HFFc6 (cell line): ENCODE measurements around the gene MED16. TPM values are rescaled to one million over a fixed set of nuclear protein-coding genes. Genes with fewer than 3 reads are reported as not detected.
"Not testable (repeated sequence)": the region's sequence is repeated elsewhere in the genome, so short reads cannot be mapped to it uniquely, and the experiment has no call there.

Experiments used
- DNase-seq: peaks from one replicate; pipeline ENCODE4 v3.0.0-alpha.2; 2018
- H3K27ac Mint-ChIP-seq: 2 replicates; pipeline ENCODE4 v1.8.0; 2020; ENCODE audit warnings: mild to moderate bottlenecking, mixed read lengths
- H3K27me3 Mint-ChIP-seq: 2 replicates; pipeline ENCODE4 v1.8.0; 2021; ENCODE audit warnings: mild to moderate bottlenecking, moderate library complexity, mixed read lengths; ENCODE audit not compliant: insufficient read depth
- H3K36me3 Mint-ChIP-seq: 2 replicates; pipeline ENCODE4 v1.8.0; 2021; ENCODE audit warnings: low read depth, mixed read lengths
- H3K4me1 Mint-ChIP-seq: 2 replicates; pipeline ENCODE4 v1.8.0; 2020; ENCODE audit warnings: low read depth, mixed read lengths
- H3K4me3 Mint-ChIP-seq: 2 replicates; pipeline ENCODE4 v1.8.0; 2020; ENCODE audit warnings: mild to moderate bottlenecking, moderate library complexity, mixed read lengths
- H3K9me3 Mint-ChIP-seq: 2 replicates; pipeline ENCODE4 v1.8.0; 2020; ENCODE audit warnings: mild to moderate bottlenecking, mixed read lengths
- total RNA-seq, 6 experiments: library from RNA; stranded (reverse); fragmentation: NEBNext Ultra II Directional; extraction: Animal tissue kit (Norgen Biotek cat#: 25700); gene quantifications; 2 replicates in 1 of 6; 3 replicates in 5 of 6; pipeline ENCODE4 v1.2.3, GENCODE V29; 2021
- TF ChIP-seq, protein P1 (sequence below): fragments of 200-600 bp; sonication (generic); IDR thresholded peaks from 2 replicates; pipeline ENCODE4 v1.5.0; 2021; ENCODE audit warnings: antibody characterized with exemption, mild to moderate bottlenecking

Gene MED16
- total RNA-seq, 6 experiments from 2014 or later, result 58.1 to 91.0 (median 70.9) TPM

DNA sequence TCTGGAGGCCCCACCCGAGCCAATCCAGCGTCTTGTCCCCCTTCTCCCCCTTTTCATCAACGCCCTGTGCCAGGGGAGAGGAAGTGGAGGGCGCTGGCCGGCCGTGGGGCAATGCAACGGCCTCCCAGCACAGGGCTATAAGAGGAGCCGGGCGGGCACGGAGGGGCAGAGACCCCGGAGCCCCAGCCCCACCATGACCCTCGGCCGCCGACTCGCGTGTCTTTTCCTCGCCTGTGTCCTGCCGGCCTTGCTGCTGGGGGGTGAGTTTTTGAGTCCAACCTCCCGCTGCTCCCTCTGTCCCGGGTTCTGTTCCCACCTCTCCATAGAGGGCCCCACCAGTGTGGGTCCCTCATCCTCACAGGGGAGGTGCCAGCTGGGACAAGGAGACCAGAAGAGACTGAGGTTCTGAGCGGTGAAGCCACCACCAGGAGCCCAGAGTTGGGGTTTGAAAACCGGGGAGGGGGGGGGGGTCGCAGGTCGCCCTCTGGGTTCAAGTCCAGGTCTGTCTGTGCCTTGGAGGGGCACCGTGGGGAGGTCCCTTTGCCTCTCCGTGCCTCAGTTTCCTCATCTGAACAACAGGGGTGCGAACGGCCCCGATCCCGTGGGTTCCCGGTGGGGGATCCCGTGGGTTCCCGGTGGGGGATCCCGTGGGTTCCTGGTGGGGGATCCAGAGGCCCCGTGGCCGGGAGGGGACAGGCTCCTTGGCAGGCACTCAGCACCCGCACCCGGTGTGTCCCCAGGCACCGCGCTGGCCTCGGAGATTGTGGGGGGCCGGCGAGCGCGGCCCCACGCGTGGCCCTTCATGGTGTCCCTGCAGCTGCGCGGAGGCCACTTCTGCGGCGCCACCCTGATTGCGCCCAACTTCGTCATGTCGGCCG lies 40.6 kb downstream of the MED16 start, which contains the start of gene ELANE:
TSS of gene ELANE (plus strand) at position 168 of the 878 bp plus-strand sequence. CDS start at position 194, 26 bp downstream.
- Mint-ChIP-seq H3K4me1 (no peaks in the 10 kb centered on the region), H3K27me3 (peaks cover under 1% of the 10 kb centered on the region; the same call in 1 of the 2 replicates), H3K9me3 (no peaks in the 10 kb centered on the region), H3K27ac (no peak within 1 kb of the TSS; the same call in 1 of the 2 replicates), H3K36me3 (no peaks in the 10 kb centered on the region), H3K4me3 (no peak within 1 kb of the TSS)
- DNase-seq, result no peak
- TF ChIP-seq, protein P1, sequence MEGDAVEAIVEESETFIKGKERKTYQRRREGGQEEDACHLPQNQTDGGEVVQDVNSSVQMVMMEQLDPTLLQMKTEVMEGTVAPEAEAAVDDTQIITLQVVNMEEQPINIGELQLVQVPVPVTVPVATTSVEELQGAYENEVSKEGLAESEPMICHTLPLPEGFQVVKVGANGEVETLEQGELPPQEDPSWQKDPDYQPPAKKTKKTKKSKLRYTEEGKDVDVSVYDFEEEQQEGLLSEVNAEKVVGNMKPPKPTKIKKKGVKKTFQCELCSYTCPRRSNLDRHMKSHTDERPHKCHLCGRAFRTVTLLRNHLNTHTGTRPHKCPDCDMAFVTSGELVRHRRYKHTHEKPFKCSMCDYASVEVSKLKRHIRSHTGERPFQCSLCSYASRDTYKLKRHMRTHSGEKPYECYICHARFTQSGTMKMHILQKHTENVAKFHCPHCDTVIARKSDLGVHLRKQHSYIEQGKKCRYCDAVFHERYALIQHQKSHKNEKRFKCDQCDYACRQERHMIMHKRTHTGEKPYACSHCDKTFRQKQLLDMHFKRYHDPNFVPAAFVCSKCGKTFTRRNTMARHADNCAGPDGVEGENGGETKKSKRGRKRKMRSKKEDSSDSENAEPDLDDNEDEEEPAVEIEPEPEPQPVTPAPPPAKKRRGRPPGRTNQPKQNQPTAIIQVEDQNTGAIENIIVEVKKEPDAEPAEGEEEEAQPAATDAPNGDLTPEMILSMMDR, result no peak

DNA sequence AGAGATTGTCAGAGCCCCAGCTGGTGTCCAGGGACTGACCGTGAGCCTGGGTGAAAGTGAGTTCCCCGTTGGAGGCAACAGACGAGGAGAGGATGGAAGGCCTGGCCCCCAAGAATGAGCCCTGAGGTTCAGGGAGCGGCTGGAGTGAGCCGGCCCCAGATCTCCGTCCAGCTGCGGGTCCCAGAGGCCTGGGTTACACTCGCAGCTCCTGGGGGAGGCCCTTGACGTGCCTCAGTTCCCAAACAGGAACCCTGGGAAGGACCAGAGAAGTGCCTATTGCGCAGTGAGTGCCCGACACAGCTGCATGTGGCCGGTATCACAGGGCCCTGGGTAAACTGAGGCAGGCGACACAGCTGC lies 42.0 kb downstream of the MED16 start:
- TF ChIP-seq, protein P1, result no peak
- Mint-ChIP-seq H3K27me3 (peaks cover 8% of the 10 kb centered on the region), H3K27ac (peak overlapping the region; percentile 54), H3K36me3 (no peaks in the 10 kb centered on the region), H3K9me3 (no peaks in the 10 kb centered on the region), H3K4me1 (no peaks in the 10 kb centered on the region), H3K4me3 (no peak overlapping the region)
- DNase-seq, result no peak

DNA sequence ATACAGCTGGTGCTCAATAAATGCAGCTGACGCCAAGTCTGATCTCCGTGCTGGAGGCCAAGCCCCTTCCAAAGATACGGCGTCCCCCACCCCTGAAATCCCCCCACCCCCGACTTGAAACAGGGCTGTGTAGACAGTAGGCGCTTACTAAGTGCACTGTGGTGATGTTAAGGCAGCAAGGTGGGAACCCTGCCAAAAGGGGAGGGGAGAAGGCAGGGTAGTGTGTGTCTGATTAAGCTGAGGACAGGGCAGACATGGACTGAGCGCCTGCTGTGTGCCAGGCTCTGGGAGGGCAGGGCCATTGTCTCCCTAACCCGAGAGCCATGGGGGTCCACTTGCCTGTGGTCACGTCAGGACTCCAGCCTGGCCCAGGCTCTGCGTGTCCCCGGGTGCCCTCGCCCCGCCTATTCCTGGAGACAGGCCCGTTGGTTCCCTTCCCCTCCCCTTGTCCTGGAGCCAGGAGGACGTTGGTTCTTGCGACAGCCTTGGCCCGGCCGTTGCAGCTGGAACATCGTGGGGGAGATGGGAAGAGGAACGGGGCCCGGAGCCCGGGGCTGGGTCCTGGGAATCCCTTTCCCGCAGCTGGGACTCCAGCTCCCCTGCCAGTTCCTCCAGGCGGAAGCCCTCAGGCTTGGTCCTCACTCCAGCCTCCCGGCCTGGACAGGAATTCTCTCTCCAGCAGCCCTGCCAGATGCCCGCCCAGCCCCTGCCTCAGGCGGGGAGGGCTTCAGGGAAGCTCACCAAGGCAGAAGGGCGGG lies 42.6 kb downstream of the MED16 start:
- Mint-ChIP-seq H3K4me1 (no peaks in the 10 kb centered on the region), H3K4me3 (no peak overlapping the region), H3K36me3 (no peaks in the 10 kb centered on the region), H3K27me3 (peaks cover 12% of the 10 kb centered on the region), H3K9me3 (no peaks in the 10 kb centered on the region), H3K27ac (peak overlapping the region; percentile 54)
- peak; percentile 68 for DNase-seq
- TF ChIP-seq, protein P1, result no peak

DNA sequence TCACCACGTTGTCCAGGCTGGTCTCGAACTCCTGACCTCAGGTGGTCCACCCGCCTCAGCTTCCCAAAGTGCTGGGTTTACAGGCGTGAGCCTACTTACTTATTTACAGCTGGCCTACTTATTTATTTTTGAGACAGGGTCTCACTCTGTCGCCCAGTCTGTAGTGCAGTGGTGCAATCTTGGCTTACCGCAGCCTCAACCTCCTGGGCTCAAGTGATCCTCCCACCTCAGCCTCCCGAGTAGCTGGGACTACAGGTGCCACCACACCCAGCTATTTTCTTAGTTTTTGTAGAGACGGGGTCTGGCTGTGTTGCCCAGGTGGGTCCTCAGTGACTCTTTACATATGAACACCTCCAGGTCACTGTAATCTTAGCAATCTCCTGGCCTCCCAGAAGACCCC lies 43.8 kb downstream of the MED16 start:
- not testable (repeated sequence) for H3K9me3 Mint-ChIP-seq, H3K4me3 Mint-ChIP-seq, H3K27ac Mint-ChIP-seq, H3K36me3 Mint-ChIP-seq, DNase-seq, H3K4me1 Mint-ChIP-seq
- peaks cover 20% of the 10 kb centered on the region for H3K27me3 Mint-ChIP-seq

DNA sequence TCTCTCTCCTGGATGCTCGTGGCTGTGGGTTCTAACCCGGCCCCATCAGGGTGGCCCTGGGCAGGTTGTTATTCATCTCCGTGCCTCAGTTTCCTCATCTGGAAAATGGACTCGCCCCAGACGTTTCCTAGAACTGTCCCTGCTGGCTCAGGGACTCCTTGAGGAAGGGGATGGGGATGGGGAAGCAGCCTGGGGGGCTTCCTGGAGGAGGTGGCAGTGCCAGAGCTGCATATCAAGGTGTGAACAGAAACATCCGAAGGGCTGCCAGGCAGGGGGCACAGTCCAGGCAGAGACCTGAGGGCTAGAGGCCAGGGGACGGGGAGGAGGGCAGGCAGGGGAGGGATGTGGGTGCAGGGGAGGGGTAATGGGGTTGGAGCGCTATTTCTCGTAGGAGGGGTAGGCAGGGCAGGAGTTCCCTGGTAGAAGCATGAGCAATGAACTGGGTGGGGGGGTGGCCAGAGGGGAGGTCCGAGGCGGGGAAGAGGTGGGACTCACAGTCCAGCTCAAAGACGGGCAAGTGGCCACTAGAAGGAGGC lies 44.5 kb downstream of the MED16 start:
- no peak overlapping the region for H3K4me3 Mint-ChIP-seq
- no peak for DNase-seq
- TF ChIP-seq, protein P1, result no peak
- peaks cover 20% of the 10 kb centered on the region for H3K27me3 Mint-ChIP-seq
- H3K4me1 Mint-ChIP-seq, result no peaks in the 10 kb centered on the region
- H3K36me3 Mint-ChIP-seq, result no peaks in the 10 kb centered on the region
- no peak overlapping the region for H3K27ac Mint-ChIP-seq
- no peaks in the 10 kb centered on the region for H3K9me3 Mint-ChIP-seq
